Uterus (tissue), 2 donors: ENCODE data around the gene ATAD3B.
"Not testable (repeated sequence)": the region's sequence is repeated elsewhere in the genome, so short reads cannot be mapped to it uniquely, and the experiment has no call there.

Experiments
- POLR2A ChIP-seq, 2 donors: fragments of 450-650 bp; IDR thresholded peaks; one replicate each; pipeline ENCODE4 v1.6.1; 2016; ENCODE audit warnings: antibody characterized with exemption in 2 of 2, mild to moderate bottlenecking in 1 of 2, moderate library complexity in 1 of 2
- TF ChIP-seq, protein P1 (sequence below), 4 experiments: fragments of 200-600 bp in 2 of 4; fragments of 450-650 bp in 2 of 4; sonication (generic) in 2 of 4; IDR thresholded peaks; one replicate each; pipeline ENCODE4 v1.5.1; 2016 to 2019; ENCODE audit warnings: antibody characterized with exemption in 4 of 4, mild to moderate bottlenecking in 2 of 4, moderate library complexity in 1 of 4

DNA sequence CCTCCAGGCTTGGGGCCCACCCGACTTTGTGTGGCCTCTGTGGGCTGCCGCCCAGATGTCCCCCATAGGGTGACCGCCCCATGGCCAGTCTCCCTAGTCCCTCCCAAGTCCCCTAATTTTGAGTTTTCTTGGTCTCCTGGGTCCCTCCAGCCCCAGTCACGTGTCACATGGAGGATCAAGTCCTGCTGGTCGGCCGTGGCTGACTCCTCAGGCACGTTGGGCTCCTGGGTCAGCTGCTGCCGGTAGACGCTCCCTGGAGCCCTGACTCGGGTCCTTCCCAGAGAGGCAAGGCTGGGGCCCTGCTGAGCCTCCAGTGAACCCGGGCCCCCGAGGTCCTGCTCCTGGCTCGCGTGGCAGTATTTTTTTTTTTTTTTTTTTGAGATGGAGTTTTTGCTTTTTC, 11.9 kb upstream of the ATAD3B start:
- TF ChIP-seq POLR2A (IDR thresholded peaks at IDR 0.05): not testable (repeated sequence)
- TF ChIP-seq, protein P1, sequence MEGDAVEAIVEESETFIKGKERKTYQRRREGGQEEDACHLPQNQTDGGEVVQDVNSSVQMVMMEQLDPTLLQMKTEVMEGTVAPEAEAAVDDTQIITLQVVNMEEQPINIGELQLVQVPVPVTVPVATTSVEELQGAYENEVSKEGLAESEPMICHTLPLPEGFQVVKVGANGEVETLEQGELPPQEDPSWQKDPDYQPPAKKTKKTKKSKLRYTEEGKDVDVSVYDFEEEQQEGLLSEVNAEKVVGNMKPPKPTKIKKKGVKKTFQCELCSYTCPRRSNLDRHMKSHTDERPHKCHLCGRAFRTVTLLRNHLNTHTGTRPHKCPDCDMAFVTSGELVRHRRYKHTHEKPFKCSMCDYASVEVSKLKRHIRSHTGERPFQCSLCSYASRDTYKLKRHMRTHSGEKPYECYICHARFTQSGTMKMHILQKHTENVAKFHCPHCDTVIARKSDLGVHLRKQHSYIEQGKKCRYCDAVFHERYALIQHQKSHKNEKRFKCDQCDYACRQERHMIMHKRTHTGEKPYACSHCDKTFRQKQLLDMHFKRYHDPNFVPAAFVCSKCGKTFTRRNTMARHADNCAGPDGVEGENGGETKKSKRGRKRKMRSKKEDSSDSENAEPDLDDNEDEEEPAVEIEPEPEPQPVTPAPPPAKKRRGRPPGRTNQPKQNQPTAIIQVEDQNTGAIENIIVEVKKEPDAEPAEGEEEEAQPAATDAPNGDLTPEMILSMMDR (IDR thresholded peaks at IDR 0.05): not testable (repeated sequence)
